Raji (cell line): ENCODE data around the gene RAB11FIP3.

ENCODE experiments used
- POLR2A ChIP-seq: IDR thresholded peaks from 2 replicates; pipeline ENCODE4 v1.6.1; 2011; ENCODE audit warnings: low read depth, low read length, control low read depth; ENCODE audit not compliant: insufficient read depth

Gene RAB11FIP3

GRCh38 chr16:537415-538335, 112.2 kb downstream of the RAB11FIP3 start:
- no peak for TF ChIP-seq POLR2A

GRCh38 chr16:539901-540530, 114.6 kb downstream of the RAB11FIP3 start:
- TF ChIP-seq POLR2A = no peak

- TF ChIP-seq POLR2A = no peak
These were observed 115.3 kb downstream of the RAB11FIP3 start for GRCh38 chr16:540645-541340.

- TF ChIP-seq POLR2A = no peak
These were observed 118.1 kb downstream of the RAB11FIP3 start for GRCh38 chr16:543301-544164.

- TF ChIP-seq POLR2A = no peak
These were observed 119.1 kb downstream of the RAB11FIP3 start for GRCh38 chr16:544517-544916.

GRCh38 chr16:546909-547770, 121.7 kb downstream of the RAB11FIP3 start:
- no peak for TF ChIP-seq POLR2A

GRCh38 chr16:548586-548985, 123.1 kb downstream of the RAB11FIP3 start:
- no peak for TF ChIP-seq POLR2A

- TF ChIP-seq POLR2A = no peak
These were observed 124.3 kb downstream of the RAB11FIP3 start for GRCh38 chr16:549544-550263.

GRCh38 chr16:551210-551609, 125.8 kb downstream of the RAB11FIP3 start:
- TF ChIP-seq POLR2A = no peak

- no peak for TF ChIP-seq POLR2A
These were observed 126.7 kb downstream of the RAB11FIP3 start for GRCh38 chr16:552171-552570.

GRCh38 chr16:553601-554296, 128.3 kb downstream of the RAB11FIP3 start:
- TF ChIP-seq POLR2A = no peak

GRCh38 chr16:554297-554621, 128.8 kb downstream of the RAB11FIP3 start:
- TF ChIP-seq POLR2A = no peak
